Smooth muscle cell (in vitro differentiated cells): ENCODE measurements around the gene ARRB2. TPM values are rescaled to one million over a fixed set of nuclear protein-coding genes. Genes with fewer than 3 reads are reported as not detected.

Experiments used
- DNase-seq: peaks from one replicate; lab custom pipeline; 2025; ENCODE audit not compliant: unreplicated experiment; lab: John Stamatoyannopoulos, UW
- H2AFZ ChIP-seq: fragments of 200-600 bp; sonication (generic); 2 replicates; pipeline ENCODE4 v1.6.0; 2016; ENCODE audit warnings: antibody characterized with exemption, low read depth, mild to moderate bottlenecking
- H3F3A ChIP-seq: fragments of 200-600 bp; sonication (generic); 2 replicates; pipeline ENCODE4 v1.6.0; 2017; ENCODE audit warnings: antibody characterized with exemption, low read depth
- H3K27ac ChIP-seq: fragments of 200-600 bp; sonication (generic); 2 replicates; pipeline ENCODE4 v1.5.1; 2016; ENCODE audit warnings: low read depth, mild to moderate bottlenecking
- H3K27me3 ChIP-seq: fragments of 200-600 bp; sonication (generic); 2 replicates; pipeline ENCODE4 v1.6.1; 2016; ENCODE audit warnings: low read depth, mild to moderate bottlenecking
- H3K36me3 ChIP-seq: fragments of 200-600 bp; sonication (generic); 2 replicates; pipeline ENCODE4 v1.5.1; 2016; ENCODE audit warnings: low read depth
- H3K4me1 ChIP-seq: fragments of 200-600 bp; sonication (generic); 2 replicates; pipeline ENCODE4 v1.5.1; 2016; ENCODE audit warnings: low read depth
- H3K4me2 ChIP-seq: fragments of 200-600 bp; sonication (generic); 2 replicates; pipeline ENCODE4 v1.6.0; 2016; ENCODE audit warnings: mild to moderate bottlenecking
- H3K4me3 ChIP-seq: fragments of 200-600 bp; sonication (generic); 2 replicates; pipeline ENCODE4 v1.5.1; 2016; ENCODE audit warnings: mild to moderate bottlenecking
- H3K79me2 ChIP-seq: fragments of 200-600 bp; sonication (generic); 2 replicates; pipeline ENCODE4 v1.6.0; 2016; ENCODE audit warnings: low read depth, mild to moderate bottlenecking
- H3K9ac ChIP-seq: fragments of 200-600 bp; sonication (generic); 2 replicates; pipeline ENCODE4 v1.6.0; 2016; ENCODE audit warnings: low read depth
- H3K9me3 ChIP-seq: fragments of 200-600 bp; sonication (generic); replicated peaks from 2 replicates; pipeline ENCODE4 v1.5.1; 2016; ENCODE audit warnings: low read depth
- H4K20me1 ChIP-seq: fragments of 200-600 bp; sonication (generic); 2 replicates; pipeline ENCODE4 v1.6.0; 2016; ENCODE audit warnings: low read depth
- WGBS: methylation state at CpG from one replicate; pipeline ENCODE4 v1.1.7; 2016; ENCODE audit warnings: low lambda C conversion rate; 5-methylcytosine and 5-hydroxymethylcytosine counted together
- polyA plus RNA-seq: library from polyadenylated mRNA; unstranded; fragments of >200 nt; fragmentation: Nextera tagmentation; extraction: Ambion mirVana; gene quantifications from 2 replicates; pipeline ENCODE4 v1.2.1, GENCODE V29; 2016
- total RNA-seq: library from RNA; depleted of rRNA; stranded (reverse); fragments of >200 nt; gene quantifications from 2 replicates; pipeline ENCODE4 v1.2.3, GENCODE V29; 2014
- TF ChIP-seq, protein P1 (sequence below): fragments of 200-600 bp; sonication (generic); IDR thresholded peaks from 2 replicates; pipeline ENCODE4 v1.5.1; 2017; ENCODE audit warnings: borderline replicate concordance, mild to moderate bottlenecking, antibody characterized with exemption; ENCODE audit not compliant: insufficient read depth, poor library complexity, severe bottlenecking

Gene ARRB2
- total and polyA plus RNA-seq, 2 experiments from 2014 or later: 4.0 to 7.6 TPM

GRCh38 chr17:4739122-4740024 is 28.9 kb downstream of the ARRB2 start, which contains the start of the genes CXCL16 and ZMYND15:
TSS of gene CXCL16 (minus strand) at chr17:4739928. CDS start at chr17:4739339, 589 bp downstream.
TSS of gene ZMYND15 (plus strand) at chr17:4739833. CDS start at chr17:4740549, 716 bp downstream.
- Histone ChIP-seq H3K9me3 (no peaks in the 10 kb centered on the region), H4K20me1 (no peaks in the 10 kb centered on the region), H2AFZ (peak within 1 kb of the TSS; percentile 97), H3F3A (no peaks in the 10 kb centered on the region), H3K4me2 (peak within 1 kb of the TSS; percentile 96), H3K36me3 (no peaks in the 10 kb centered on the region), H3K79me2 (no peaks in the 10 kb centered on the region), H3K4me3 (peak within 1 kb of the TSS; percentile 93), H3K27me3 (peaks cover 65% of the 10 kb centered on the region), H3K27ac (no peak within 1 kb of the TSS), H3K9ac (peak within 1 kb of the TSS; percentile 51), H3K4me1 (peaks cover 11% of the 10 kb centered on the region)
- TF ChIP-seq, protein P1, sequence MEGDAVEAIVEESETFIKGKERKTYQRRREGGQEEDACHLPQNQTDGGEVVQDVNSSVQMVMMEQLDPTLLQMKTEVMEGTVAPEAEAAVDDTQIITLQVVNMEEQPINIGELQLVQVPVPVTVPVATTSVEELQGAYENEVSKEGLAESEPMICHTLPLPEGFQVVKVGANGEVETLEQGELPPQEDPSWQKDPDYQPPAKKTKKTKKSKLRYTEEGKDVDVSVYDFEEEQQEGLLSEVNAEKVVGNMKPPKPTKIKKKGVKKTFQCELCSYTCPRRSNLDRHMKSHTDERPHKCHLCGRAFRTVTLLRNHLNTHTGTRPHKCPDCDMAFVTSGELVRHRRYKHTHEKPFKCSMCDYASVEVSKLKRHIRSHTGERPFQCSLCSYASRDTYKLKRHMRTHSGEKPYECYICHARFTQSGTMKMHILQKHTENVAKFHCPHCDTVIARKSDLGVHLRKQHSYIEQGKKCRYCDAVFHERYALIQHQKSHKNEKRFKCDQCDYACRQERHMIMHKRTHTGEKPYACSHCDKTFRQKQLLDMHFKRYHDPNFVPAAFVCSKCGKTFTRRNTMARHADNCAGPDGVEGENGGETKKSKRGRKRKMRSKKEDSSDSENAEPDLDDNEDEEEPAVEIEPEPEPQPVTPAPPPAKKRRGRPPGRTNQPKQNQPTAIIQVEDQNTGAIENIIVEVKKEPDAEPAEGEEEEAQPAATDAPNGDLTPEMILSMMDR: no peak
- peak; percentile 19 for DNase-seq
- 3% methylated on average over 64 of the region's 100 CpGs for WGBS

GRCh38 chr17:4740025-4740351 is 29.6 kb downstream of the ARRB2 start:
- Histone ChIP-seq H3K27ac (no peak overlapping the region), H3K9me3 (no peaks in the 10 kb centered on the region), H3F3A (no peaks in the 10 kb centered on the region), H2AFZ (no peak overlapping the region), H3K4me2 (peak overlapping the region; percentile 96), H3K4me3 (peak overlapping the region; percentile 93), H3K27me3 (peaks cover 71% of the 10 kb centered on the region), H3K9ac (no peak overlapping the region), H3K79me2 (no peaks in the 10 kb centered on the region), H3K36me3 (no peaks in the 10 kb centered on the region), H4K20me1 (no peaks in the 10 kb centered on the region), H3K4me1 (peaks cover 11% of the 10 kb centered on the region)
- TF ChIP-seq, protein P1: no peak
- DNase-seq: no peak
- WGBS: 13% methylated on average over 11 of the region's 13 CpGs

- TF ChIP-seq, protein P1: no peak
- H4K20me1 ChIP-seq: no peaks in the 10 kb centered on the region
- H2AFZ ChIP-seq: no peak overlapping the region
- H3K27me3 ChIP-seq: peaks cover 77% of the 10 kb centered on the region
- no peaks in the 10 kb centered on the region for H3K9me3 ChIP-seq
- no peak for DNase-seq
- no peak overlapping the region for H3K9ac ChIP-seq
- H3K4me1 ChIP-seq: peaks cover 14% of the 10 kb centered on the region
- no peak overlapping the region for H3K27ac ChIP-seq
- no peaks in the 10 kb centered on the region for H3K79me2 ChIP-seq
- H3K4me3 ChIP-seq: peak overlapping the region; percentile 93
- no peak overlapping the region for H3K4me2 ChIP-seq
- H3F3A ChIP-seq: no peaks in the 10 kb centered on the region
- H3K36me3 ChIP-seq: no peaks in the 10 kb centered on the region
- 89% methylated on average over 8 of the region's 8 CpGs for WGBS
These were observed 30.2 kb downstream of the ARRB2 start for GRCh38 chr17:4740584-4740983.
